GM15510 (cell line): ENCODE measurements around the gene AP2A1.

Experiments
- POLR2A ChIP-seq: IDR thresholded peaks from 3 replicates; pipeline ENCODE4 v1.6.1; 2011; ENCODE audit warnings: borderline replicate concordance; ENCODE audit not compliant: insufficient read length; ENCODE audit errors: extremely low read depth

Gene AP2A1

DNA sequence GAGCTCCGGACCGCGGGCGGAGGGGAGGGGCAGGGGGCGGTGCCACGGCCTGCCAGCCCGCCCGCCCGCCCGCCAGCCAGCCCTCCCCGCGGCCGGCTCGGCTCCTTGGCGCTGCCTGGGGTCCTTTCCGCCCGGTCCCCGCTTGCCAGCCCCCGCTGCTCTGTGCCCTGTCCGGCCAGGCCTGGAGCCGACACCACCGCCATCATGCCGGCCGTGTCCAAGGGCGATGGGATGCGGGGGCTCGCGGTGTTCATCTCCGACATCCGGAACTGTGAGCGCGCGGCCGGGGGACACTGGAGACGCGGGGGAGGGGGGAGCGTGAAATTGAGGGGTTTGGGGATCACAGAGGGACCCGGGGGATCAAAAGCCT lies at the start of gene AP2A1:
AP2A1 (plus strand) TSS at position 72 of the 370 bp plus-strand sequence; CDS start at position 205, 133 bp downstream.
- peak; percentile 66 for TF ChIP-seq POLR2A

DNA sequence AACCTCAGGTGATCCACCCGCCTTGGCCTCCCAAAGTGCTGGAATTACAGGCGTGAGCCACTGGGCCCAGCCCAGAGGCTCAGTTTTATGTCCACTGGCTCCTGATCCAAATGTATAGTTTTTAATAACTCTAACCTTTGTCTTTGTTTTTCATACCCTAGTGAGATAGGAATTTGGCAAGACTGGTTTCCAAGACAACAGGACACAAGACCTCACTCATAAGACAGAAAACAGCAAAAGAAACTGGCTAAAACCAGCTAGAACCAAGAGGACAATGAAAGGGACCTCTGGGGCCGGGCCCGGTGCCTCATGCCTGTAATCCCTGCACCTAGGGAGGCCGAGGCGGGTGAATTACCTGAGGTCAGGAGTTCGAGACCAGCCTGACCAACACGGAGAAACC lies 48.3 kb upstream of the AP2A1 start:
- no peak for TF ChIP-seq POLR2A

- TF ChIP-seq POLR2A, result no peak
These were observed 47.8 kb upstream of the AP2A1 start for GRCh38 chr19:49718991-49719390.

DNA sequence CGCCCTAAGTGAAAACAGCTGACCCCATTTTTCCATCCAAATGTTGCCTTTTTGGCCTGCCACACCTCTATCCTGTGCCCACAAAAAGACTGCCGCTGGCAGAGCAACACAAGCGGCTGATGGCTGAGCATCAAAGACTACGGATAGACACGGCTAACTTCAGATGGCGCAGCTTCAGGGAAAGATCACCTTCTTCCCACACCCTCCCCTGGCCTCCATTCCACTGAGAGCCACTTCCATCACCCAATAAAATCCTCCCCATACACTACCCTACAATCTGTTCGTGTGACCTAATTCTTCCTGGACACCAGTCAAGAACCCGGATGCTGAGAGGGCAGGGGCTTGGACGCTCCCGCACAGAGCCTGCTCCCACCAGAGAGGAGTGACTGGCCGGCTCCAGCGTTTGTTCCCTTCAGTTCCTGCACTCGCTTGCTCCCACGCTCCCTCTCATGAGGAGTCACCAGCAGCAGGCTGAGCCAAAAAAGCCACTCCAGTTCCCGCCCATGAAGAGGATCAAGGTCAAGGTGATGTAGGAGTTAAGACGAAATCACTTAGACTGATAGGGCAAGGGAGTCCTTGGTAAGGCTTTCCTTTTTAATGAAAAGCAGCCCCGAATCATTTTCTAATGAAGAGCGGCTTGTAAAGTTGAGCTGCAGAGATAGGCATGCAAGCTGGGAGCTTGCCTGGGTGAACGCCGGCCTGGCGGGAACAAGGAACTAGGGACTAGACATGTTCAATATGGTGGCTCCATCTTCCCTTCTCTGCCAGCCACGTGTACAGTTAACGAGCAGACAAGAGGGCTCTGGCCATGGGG lies 39.4 kb upstream of the AP2A1 start:
- no peak for TF ChIP-seq POLR2A

- TF ChIP-seq POLR2A, result no peak
These were observed 36.6 kb upstream of the AP2A1 start for GRCh38 chr19:49730166-49730565.

GRCh38 chr19:49738268-49738667 lies 28.5 kb upstream of the AP2A1 start:
- no peak for TF ChIP-seq POLR2A

DNA sequence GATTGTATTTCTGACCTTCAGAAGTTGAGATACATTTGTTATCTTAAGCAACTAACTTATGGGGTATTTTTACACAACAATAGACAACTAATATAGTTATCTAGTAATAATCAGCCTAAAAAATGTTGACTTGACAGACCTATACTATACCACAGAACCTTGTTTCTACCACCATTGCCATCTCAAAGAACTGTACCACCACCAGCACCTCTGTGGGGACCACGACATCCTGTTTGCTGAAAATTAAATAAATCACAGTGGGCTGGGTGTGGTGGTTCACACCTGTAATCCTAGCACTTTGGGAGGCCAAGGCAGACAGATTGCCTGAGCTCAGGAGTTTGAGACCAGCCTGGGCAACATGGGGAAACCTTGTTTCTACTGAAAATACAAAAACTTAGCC lies 27.7 kb upstream of the AP2A1 start:
- no peak for TF ChIP-seq POLR2A

GRCh38 chr19:49739933-49740332 lies 26.9 kb upstream of the AP2A1 start:
- TF ChIP-seq POLR2A, result no peak

DNA sequence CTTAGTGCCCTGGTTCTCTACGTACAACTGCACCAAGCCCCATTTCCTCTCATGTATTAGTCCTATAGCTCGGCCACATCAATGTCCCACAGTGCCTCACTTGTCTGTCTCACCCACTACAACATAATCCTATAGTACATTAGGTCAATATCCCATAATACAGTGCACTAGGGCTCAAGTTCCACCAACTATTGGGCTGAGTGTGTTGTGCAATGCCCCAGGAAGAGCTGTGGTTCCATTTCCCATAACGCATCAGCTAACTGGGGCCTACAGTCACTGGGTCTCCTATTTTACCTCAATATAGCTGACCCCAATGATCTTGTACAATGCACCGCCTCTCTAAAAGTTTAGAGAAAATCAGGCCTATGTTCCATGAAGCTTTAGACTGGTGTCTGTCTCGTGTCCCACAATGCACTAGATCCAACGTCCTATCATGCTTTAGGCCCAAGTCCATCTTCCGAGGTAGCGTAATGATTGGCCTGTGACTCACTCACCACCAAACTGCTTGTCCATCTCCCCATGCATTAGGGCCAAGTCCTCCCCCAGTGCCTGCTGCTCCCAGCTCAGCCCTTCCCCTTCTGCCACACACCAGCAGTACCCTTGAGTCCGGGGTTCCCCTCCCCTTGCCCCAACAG lies 25.5 kb upstream of the AP2A1 start:
- no peak for TF ChIP-seq POLR2A

DNA sequence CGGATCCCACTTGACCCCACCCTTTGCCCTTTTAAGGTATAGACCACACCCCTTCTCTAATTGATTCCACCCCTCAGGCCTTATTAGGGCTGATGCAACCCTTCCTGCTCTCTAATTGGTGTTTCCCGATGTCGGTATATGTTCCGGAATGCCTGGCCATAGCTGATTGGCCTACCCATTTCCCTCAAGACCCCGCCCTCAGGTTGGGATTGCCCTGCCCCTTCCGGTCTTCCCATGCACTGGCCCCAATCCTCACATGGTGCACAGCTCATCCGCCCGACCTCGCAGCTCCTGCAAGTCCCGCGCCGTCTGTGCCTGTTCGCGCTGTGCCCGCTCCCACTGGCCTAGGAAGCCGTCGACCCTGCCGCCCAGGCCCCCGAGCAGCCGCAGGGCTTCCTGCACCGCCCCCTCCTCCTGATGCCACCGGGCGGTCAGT lies 21.8 kb upstream of the AP2A1 start:
- TF ChIP-seq POLR2A, result no peak

- no peak for TF ChIP-seq POLR2A
These were observed 20.4 kb upstream of the AP2A1 start for GRCh38 chr19:49746206-49746958.

DNA sequence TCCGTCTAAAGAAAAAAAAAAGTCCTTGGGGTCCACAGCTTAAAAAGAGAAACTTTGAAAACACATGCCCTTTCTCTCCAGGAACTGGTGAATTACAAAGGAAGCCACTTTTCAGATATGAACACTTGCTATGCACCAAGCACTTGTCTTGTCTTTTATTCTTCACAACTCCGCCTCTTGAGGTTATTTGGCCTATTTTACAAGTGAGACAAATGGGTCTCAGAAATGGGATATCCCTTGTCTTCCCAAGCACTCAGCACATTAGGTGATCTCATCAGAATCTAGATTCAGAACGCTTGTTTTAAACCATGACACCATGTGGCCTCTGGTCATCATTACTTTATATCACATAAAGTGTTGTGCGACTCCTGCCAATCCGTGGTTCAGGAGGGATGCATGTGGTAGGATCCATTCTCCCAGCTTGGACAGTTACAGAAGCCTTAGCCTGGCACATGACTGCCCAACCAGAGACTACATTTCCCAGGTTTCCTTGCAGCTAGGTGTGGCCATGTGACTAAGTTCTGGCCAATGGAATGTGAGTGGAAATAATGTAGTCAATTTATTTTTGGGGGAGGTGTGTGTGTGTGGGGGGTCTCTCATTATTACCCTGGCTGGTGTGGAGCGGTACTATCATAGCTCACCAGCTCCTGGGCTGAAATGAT lies 17.6 kb upstream of the AP2A1 start:
- TF ChIP-seq POLR2A, result no peak

GRCh38 chr19:49749771-49750170 lies 17.0 kb upstream of the AP2A1 start:
- TF ChIP-seq POLR2A, result no peak

DNA sequence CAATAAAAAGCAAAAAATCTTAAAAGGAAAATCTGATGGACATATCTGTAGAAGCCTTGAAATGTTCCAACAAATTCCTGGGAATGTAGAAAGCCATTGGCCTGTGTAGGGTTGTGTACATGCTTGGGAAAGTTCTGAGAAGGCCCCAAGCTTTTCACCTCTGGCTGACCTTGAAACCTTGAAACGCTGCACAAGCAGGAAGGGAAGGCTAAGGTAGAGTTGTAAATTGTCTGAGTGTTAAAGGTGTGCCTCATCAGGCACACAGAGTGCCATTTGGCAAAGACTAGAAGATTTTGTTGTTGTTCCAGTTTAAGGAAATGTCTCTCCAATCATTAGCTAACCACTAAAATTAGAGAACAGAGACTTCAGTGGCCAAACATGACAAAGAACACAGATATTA lies 14.1 kb upstream of the AP2A1 start:
- TF ChIP-seq POLR2A, result no peak

DNA sequence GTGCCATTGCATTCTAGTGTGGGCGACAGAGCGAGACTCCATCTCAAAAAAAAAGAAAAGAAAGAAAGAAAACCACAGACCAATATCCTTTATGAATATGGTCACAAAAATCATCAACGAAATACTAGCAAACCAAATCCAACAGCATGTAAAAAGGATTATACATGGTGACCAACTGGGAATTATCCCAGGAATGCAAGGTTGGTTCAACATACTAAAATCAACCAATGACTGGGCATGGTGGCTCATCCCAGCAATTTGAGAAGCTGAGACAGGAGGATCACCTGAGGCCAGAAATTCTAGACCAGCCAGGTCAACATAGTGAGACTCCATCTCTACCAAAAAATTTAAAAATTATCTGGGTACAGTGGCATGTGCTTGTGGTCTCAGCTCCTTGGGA lies 10.8 kb upstream of the AP2A1 start:
- TF ChIP-seq POLR2A, result no peak
